GM19025 (cell line): ENCODE measurements around the gene IKZF3.
"Not testable (repeated sequence)": the region's sequence is repeated elsewhere in the genome, so short reads cannot be mapped to it uniquely, and the experiment has no call there.

Experiments
- ATAC-seq: cut with Tn5 transposase; IDR thresholded peaks from one replicate; pipeline ENCODE4 v1.9.1; 2021; ENCODE audit warnings: mild to moderate bottlenecking, low read depth, moderate library complexity; ENCODE audit not compliant: unreplicated experiment

Gene IKZF3

DNA sequence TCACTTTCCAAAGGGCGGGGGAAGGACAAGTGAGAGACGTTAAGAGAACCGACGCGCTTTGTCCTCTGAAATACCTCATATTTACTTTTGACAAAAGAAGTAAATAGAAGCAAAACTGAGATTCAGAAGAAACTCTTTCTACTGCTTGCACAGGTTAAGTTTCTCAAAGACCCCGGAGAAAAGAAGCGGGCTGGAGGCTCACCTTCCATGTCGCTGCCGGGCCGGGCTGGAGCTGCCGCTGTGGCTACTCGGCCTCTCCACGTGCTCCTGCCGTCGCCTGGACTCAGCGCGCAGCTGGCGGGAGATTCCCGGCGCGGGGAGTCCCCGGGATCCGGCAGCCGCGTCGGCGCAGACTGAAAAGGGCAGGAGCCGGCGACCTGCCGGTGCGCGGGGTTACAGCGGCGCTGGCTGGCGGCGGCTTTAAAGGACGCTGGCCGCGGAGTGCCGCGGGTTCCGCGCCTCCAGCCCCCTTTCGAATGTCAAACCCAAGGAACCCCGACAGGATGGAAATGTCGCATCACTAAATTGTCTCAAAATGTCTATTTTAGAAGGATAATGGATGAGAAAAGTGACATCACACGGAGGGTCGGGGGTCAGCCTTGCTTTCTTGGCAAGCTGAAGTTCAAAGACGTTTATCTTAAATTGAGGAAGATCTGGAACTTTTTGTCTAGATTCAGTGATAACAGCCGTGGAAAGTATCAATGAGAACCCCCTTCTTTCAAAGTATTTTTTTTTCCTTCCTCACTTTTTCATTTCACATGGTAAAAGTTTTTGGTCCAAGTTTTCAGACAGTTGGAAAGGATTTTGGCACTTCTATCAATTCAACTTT is at the start of gene IKZF3:
IKZF3 (minus strand) TSS at position 395 of the 829 bp plus-strand sequence; CDS start at position 209, 186 bp downstream.
- peak; percentile 28 for ATAC-seq

DNA sequence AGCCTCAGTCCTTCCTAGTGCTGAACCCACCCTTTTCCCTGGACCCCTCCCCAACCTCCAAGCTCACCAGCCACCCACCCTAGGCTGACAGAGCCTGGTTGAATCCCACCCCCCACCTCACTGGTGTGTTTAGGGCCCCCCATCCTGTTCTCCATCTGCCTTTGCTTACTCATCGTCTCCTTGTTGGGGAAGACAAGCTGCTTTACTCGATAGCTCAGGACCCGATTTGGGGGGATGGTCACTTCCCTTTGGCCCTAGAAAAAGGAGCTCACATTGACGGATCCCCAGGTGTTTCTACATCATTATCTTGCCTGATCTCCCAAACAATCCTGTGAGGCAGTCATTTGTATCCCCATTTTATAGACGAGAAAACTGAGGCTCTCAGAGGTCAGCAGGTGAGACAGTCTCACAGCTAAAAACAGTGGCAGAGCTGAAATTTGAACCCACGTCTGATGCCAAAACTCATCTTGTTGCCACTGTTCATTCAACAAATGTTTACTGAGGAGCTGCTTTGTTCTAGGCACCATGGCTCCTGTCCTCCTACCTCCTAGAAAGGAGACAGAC is 44.8 kb upstream of the IKZF3 start:
- no peak for ATAC-seq

DNA sequence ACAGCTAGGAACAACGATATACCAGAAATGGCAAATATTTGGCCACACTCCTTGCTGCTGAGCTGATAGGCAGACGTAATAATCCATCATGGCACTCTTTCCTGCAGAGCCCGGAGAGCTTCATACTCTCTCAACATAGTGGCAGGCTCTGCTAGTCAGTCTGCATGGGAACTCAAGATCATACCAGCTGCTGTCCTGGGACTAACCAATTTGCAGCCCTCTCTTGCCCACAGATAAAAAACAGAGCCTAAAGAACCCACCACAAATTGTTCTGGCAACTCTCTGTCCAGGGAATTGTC is 40.8 kb upstream of the IKZF3 start:
- ATAC-seq: no peak

DNA sequence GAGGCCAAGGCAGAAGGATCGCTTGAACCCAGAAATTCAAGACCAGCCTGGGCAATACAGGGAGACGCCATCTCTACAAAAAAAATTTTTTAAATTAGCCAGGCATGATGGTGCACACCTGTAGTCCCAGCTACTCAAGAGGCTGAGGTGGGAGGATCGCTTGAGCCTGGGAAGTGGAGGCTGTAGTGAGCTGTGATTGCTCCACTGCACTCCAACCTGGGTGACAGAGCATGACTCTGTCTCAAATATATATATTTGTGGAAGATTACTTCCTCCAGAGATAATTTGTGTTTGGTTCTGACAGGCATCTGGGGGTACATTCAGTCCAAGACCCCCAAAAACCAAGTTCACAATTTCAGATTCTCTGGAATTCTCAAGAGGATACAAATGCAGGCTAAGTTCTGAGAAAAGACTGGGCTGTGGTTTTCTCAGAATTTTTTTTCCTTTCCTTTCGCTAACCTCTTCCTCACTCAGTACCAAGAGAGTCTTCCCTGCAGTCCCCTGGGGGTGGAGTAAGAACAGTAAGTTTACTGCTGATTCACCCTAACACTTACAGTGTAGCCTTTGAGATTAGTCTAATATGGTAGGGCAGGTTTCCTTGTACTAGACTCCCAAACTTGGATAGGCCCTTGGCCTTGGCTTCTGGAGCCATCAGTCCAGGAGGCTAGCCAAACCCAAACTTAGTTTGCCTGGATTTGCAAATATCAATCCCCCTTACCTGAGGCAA is 39.2 kb upstream of the IKZF3 start:
- ATAC-seq: no peak

DNA sequence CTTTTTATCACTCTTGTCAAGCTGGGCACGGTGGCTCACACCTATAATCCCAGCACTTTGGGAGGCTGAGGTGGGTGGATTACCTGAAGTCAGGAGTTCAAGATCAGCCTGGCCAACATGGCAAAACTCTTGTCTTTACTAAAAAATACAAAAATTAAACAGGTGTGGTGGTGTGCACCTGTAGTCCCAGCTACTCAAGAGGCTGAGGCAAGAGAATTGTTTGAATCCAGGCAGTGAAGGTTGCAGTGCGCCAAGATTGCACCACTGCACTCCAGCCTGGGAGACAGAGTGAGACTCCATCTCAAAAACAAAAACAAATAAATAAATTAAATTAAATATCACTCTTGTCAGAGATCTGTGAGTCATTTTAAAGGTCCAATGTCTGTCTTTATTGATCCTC is 37.9 kb upstream of the IKZF3 start:
- ATAC-seq: not testable (repeated sequence)

DNA sequence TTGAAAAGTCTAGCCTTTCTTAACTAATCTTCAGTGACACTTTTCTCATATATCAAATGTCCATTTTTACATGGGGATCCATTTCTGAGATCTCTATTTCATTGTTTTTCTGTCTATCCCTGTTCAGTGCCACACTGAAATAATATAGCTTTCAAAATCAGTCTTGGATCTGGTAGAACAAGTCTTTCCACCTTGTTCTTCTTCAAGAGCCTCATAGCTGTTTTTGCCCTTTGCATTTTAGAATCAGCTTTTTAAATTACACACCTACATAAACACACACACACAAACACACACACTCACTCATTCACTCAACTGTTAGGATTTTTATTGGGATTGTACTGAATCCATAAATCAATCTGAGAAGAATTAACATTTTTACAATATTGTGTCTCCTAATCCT is 35.1 kb upstream of the IKZF3 start:
- no peak for ATAC-seq

DNA sequence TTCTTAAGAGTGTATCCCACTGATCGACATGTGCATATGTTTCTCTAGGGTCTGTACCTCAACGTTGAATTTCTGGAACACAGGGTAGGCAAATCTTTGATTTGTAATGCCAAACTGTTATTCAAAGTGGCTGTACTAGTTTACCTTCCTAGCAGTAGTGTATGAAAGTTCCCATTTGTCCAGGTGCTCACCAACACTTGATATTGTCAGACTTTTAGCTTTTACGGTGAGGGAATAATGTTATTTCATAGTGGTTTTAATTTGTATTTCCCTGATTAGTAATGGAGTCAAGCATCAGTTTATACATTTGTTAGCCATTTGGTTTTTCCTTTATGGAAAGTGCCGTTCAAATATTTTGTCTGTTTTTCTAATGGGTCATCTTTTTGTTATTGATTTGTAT is 34.0 kb upstream of the IKZF3 start:
- ATAC-seq: no peak

DNA sequence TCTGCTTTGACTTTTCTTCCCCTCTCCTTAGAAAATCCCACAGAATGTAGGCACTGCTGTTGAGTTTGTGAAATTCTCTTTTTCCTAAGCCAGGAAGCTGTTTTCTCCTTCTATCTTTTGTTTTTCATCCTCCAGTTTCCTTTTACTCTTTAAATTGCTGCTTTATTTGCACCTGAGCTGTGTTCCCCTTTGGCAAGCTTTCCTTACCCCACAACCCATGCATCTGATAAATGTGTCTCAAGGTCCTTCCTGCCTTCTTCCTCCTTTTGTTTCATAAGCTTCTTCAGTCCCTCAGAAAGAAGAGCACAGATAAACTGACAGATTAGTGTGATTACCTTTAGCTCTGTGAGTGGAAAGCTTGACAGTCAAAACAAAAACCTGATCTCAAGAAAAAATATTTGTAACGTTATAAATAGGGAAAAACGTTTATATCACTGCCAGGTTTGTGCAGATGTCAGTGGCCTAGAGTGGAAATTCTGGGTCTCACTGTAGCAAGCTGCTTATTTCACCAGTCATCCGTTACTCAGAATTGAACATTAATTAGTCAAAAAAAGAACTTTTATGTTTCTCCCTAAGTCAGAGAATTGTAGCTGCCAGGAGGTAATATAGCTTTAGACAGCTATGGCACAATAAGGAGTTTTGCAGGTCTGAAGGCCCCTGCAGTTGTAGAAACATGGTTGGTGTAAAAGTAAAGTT is 30.7 kb upstream of the IKZF3 start:
- ATAC-seq: no peak

DNA sequence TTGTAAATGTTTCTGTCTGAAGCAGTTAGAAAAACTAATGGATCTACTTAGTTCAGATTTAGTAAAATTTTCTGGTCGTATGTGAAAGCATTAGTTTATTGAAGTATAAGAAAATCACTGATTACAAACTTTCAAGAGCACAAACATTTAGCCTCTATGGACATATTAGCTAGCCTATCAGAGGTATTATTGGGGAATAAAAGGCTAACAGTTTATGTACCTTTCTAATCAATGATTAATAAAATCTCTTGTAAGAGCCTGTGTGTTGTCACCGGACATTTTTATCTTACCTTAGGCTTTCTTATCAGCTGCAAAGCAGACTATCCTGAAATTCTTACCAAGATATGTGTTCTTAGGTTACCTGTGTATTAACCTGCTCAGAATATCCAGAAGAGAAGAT is 25.1 kb upstream of the IKZF3 start:
- ATAC-seq: no peak

DNA sequence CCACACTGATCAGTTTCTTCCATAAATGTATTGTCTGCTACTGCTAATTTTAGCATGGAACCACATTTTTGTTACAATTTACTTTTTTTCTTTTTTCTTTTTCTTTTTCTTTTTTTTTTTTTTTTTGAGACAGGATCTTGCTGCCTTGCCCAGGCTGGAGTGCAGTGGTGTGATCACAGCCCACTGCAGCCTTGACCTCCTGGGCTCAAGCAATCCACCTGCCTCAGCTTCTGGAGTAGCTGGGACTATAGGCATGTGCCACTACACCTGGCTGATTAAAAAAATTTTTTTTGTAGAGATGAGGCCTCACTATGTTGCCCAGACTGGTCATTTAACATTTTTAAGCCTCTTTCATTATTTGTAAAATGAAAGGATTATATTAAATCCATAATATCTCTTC is 23.0 kb upstream of the IKZF3 start:
- no peak for ATAC-seq

DNA sequence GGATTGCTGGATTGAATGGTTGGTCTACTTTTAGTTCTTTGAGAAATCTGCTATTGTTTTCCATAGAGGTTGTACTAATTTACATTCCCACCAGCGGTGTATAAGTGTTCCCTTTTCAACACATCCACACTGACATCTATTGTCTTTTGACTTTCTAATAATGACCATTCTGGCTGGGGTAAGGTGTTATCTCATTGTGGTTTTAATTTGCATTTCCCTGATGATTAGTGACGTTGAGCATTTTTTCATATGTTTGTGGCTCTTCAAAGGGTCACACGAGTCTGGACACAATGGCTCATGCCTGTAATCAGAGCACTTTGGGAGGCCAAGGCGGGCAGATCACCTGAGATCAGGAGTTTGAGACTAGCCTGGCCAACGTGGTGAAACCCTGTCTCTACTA is 22.0 kb upstream of the IKZF3 start:
- ATAC-seq: not testable (repeated sequence)

DNA sequence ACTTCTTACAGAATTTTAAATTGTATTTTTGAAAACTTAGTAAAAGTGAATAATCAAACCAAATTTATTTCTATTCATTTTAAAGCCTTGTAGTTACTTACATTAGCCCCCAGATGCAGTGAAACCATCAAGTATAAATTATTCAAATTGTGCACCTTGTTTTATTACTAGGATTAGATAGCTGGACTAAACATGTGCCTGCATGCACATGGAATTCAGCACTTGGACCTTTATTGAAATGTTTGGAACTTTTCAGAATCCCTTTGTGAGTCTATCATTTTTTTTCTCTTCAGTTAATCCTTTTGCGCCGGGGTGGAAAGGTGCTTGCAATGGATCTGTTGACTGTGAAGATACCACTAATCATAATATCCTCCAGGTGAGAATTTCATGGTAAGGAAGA is 8.6 kb upstream of the IKZF3 start:
- no peak for ATAC-seq

DNA sequence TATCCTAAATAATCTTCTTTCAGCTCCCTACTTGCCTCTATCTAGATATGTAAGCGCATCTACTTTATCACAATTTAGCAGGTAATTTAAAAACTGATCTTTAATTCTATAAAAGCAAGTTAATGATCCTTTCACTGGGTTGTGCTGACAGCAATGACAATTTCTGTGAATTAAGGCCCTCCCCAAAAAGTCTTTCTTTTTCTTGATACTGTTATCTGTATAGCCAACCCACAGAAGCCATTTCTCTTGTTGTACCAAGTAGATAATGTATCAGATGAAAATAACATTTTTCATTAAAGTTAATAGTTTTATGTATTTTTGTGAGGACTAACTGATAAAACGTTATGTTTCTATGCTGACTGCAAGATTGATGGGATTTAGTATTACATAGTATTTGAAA is 7.7 kb upstream of the IKZF3 start:
- no peak for ATAC-seq

DNA sequence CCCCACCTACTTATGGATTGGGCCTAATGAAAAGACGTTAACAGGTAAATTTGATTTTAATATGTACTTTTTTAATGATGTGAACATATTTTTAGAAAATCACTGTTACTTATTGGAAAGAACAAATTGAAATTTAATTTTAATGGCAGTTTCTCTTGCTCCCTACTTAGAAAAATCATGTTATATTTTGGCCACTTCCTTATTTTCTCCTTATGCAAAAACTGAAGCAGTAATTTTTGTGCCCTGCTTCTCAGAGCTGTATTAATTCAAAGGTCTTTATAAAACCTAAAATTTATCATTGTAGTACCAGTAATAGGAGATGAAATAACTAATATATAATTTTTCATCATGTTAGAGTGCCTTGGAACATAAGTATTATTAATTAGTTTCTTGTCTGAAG is 6.7 kb upstream of the IKZF3 start:
- no peak for ATAC-seq

DNA sequence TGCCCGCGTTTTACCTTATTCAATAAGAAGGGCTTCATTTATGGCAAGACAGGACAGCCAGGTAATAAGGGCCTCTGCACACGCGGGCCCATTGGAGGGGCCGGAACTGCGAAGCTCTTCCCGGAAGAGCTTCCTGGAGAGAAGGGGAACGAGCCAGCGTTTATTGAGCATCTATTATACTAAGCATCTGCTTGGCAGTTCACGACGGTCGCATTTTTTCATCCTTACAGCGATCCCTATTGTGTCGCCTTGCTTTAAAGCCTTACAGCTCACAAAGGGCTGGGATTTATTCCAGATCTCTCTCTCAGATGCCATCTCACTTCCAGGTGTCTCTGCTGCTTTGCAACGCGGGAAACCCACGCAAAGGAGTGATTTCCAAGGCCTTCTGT is 4.4 kb upstream of the IKZF3 start:
- ATAC-seq: no peak

DNA sequence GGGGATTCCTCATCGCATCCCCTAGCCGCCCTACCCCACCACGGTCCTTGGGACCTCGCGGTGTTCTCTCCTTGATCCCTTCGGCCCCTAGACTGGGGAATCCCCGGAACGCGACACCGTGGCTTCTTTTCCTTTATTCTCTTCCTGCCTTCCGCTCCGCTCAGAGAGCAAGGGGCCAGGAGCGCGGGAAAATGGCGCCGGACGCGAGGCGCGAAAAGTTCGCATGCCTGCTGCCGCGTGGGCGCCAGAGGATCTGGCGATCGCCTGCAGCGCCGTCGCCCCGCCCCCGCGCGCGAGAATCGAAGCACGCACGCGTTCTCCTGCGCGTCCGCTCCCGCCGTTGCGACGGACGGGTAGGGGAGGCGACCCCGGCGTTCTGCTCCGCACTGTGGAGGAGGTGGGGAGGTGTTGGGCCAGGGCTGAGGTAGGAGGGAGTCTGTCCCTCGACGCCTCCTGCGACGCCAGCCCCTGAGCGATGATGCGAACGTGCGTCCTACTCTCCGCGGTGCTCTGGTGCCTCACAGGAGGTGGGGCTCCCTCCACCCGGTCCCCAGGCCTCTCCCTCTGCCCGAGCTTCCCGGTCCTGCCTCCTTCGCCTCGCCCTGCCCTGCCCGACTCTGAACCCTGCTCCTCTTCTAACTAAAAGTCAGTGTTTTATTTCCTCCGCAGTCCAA is 3.9 kb upstream of the IKZF3 start, which contains the start of gene ZPBP2:
ZPBP2 (plus strand) TSS at position 323 of the 674 bp plus-strand sequence; CDS start at position 476, 153 bp downstream.
- ATAC-seq: no peak

DNA sequence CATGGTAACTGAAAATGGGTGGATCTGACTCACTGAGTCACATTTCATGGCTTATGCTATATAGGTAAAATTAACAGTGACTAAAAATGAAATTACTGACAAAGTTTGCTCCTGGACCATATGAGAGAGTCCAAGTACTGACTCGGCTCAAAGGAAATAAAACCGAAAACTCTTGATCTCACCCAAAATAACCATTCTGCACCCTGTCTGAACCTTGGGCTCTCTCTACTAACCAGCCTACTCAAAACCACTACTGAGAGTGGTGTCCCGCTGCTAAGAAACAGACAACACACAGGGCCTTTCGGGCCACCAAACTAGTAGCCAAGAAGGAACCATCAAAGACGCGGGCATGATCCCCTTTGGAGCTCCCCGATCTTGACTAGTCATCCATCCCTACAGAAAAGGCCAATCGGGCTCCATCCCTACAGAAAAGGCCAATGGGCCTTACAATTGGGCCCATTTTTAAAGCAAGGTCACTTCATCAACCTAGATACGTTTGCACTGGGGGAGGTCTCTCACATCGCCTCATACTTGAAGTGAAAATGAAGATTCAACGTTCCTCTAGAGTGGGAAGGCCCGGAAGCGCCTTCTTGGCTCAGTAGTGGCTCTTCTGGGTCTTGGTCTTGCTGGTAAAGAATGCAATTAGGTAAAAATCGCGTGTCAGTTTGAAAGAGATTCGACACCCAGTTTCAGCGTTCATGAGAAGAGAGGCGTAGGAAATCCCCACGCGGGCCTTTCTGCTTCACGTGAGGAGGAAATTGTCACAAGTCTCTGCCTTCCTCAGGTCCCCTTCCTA is 3.2 kb upstream of the IKZF3 start:
- ATAC-seq: peak; percentile 49

DNA sequence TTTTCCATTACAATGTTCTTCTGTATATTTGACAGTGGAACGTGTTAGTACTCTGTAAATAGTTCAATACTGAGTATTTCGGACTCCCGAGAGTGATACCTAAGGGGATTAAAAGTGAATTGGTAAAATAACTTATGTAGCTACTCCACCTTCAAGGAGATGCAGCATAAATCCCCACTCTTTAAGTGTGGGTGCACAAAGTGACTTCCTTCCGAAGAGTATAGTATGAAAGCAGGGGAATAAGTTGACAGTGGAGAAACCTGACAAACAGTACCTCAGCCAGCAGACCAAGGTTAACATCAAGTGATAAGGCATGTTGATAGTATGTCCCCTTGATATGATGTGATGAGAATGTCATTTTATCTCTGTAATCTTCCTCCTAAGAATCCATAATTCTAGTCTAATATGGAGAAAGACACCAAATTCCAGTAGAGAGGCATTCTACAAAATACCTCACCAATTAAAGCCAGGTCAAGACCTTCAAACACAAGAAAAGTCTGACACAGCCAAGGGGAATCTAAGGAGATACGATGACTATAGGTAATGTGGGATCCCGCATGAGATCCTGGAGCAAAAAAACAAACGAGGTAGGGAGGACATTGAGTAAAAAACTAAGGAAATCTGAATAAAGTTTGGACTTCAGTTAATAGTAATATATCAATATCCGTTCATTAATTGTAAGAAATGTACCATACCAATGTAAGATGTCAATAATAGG is 2.1 kb upstream of the IKZF3 start:
- no peak for ATAC-seq

DNA sequence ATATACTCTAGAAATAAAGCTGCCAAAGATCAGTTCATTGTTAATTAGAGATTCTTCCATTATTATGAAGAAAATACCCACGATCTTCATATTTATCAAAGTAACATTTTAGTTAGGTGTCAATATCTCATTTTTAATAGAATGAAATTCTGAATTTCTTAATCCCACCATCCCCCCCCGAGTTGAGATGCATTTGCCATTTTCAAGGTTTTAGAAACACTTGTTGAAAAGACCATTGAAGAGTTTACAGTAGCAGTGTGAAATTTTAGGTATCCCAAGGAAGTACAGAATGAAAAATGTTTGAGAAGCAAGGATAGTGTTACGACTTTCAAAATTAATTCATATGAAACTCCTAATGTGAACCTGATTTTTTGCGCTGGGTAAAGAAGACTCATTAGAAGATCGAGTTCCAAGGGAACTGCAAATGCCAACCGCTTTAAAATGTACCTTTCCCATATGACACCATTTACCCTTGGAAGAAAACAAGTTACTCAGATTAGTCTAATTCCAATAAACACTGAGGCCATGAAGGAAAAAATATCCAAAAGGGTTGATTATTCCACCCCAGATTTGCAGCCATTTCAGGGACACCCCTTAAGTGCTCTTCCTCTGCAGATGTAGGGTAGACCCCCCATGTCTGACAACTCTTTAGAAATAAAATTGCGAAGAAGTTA is 731 bp downstream of the IKZF3 start:
- ATAC-seq: no peak
